DOHH2 (cell line): Measurements from ENCODE around the gene ASCL1.

ENCODE experiments used
- EZH2phosphoT487 ChIP-seq: fragments of 200-600 bp; sonication (generic); IDR thresholded peaks from 2 replicates; pipeline ENCODE4 v1.6.1; 2017; ENCODE audit warnings: borderline replicate concordance, mild to moderate bottlenecking, antibody characterized with exemption, low read length, moderate library complexity, mixed read lengths
- TF ChIP-seq, protein P1 (sequence below): fragments of 200-600 bp; sonication (generic); IDR thresholded peaks from one replicate; pipeline ENCODE4 v1.5.1; 2014; ENCODE audit warnings: antibody characterized with exemption, mild to moderate bottlenecking, low read depth, low read length; ENCODE audit not compliant: poor library complexity, severe bottlenecking

DNA sequence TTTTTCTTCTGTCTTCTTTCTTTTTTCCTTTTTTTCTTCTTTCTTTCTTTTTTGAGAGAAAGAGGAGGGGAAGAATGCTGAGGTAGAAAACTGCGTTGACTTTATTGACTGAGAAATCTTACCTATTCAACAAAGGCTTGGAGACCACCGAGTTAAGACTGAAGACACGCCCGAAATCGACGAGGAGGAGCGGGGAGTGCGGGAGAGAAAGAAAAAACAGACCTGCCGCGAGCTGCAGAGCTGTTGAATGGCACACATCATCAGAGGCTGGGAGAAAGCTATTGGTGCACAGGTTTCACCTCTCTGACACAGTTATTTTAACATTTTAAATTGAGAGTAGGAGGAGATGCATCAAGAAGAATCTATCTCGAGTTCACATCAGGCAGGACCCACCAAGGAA is 5.1 kb downstream of the ASCL1 start:
- TF ChIP-seq, protein P1, sequence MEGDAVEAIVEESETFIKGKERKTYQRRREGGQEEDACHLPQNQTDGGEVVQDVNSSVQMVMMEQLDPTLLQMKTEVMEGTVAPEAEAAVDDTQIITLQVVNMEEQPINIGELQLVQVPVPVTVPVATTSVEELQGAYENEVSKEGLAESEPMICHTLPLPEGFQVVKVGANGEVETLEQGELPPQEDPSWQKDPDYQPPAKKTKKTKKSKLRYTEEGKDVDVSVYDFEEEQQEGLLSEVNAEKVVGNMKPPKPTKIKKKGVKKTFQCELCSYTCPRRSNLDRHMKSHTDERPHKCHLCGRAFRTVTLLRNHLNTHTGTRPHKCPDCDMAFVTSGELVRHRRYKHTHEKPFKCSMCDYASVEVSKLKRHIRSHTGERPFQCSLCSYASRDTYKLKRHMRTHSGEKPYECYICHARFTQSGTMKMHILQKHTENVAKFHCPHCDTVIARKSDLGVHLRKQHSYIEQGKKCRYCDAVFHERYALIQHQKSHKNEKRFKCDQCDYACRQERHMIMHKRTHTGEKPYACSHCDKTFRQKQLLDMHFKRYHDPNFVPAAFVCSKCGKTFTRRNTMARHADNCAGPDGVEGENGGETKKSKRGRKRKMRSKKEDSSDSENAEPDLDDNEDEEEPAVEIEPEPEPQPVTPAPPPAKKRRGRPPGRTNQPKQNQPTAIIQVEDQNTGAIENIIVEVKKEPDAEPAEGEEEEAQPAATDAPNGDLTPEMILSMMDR: no peak
- no peak for TF ChIP-seq EZH2phosphoT487
